Natural killer cell (primary cell): Measurements from ENCODE around the gene ZDHHC23. TPM values are rescaled to one million over a fixed set of nuclear protein-coding genes. Genes with fewer than 3 reads are reported as not detected.

ENCODE experiments used
- ATAC-seq, 3 donors: fragments of 150-1000 bp in 2 of 3; fragments of 200-7000 bp in 1 of 3; cut with Tn5 transposase; 1 replicate in 1 of 3; 2 replicates in 2 of 3; pipeline ENCODE4 v1.10.0; 2021; ENCODE audit warnings: mild to moderate bottlenecking in 2 of 3, moderate library complexity in 2 of 3
- DNase-seq, 2 donors: peaks; one replicate each; pipeline versions ENCODE4 v3.0.0 to v3.0.0-alpha.2; 2013 to 2021; ENCODE audit warnings: mixed read lengths in 1 of 2
- H3K27ac ChIP-seq: one replicate; pipeline ENCODE4 v1.5.1; 2013; ENCODE audit warnings: mild to moderate bottlenecking, low read length
- H3K27me3 ChIP-seq: one replicate; pipeline ENCODE4 v1.6.1; 2013; ENCODE audit warnings: low read length; ENCODE audit not compliant: control insufficient read depth, insufficient read depth
- H3K36me3 ChIP-seq: one replicate; pipeline ENCODE4 v1.6.1; 2013; ENCODE audit warnings: low read length; ENCODE audit not compliant: control insufficient read depth, insufficient read depth
- H3K4me1 ChIP-seq: one replicate; pipeline ENCODE4 v1.6.1; 2013; ENCODE audit warnings: low read length; ENCODE audit not compliant: control insufficient read depth, insufficient read depth
- H3K4me3 ChIP-seq: one replicate; pipeline ENCODE4 v1.5.1; 2013; ENCODE audit warnings: low read length
- H3K9me3 ChIP-seq: one replicate; pipeline ENCODE4 v1.6.1; 2013; ENCODE audit warnings: low read length; ENCODE audit not compliant: control insufficient read depth, insufficient read depth
- H3K27ac Mint-ChIP-seq, 2 donors: one replicate each; pipeline ENCODE4 v1.8.0; 2022; ENCODE audit warnings: mild to moderate bottlenecking in 2 of 2, mixed read lengths in 2 of 2, moderate library complexity in 1 of 2
- H3K27me3 Mint-ChIP-seq, 2 donors: one replicate each; pipeline ENCODE4 v1.8.0; 2022; ENCODE audit warnings: low read depth in 2 of 2, mixed read lengths in 2 of 2
- H3K36me3 Mint-ChIP-seq: one replicate; pipeline ENCODE4 v1.8.0; 2022; ENCODE audit warnings: mixed read lengths
- H3K4me1 Mint-ChIP-seq, 2 donors: one replicate each; pipeline ENCODE4 v1.8.0; 2022; ENCODE audit warnings: mixed read lengths in 2 of 2
- H3K4me3 Mint-ChIP-seq: one replicate; pipeline ENCODE4 v1.8.0; 2022; ENCODE audit warnings: mild to moderate bottlenecking, moderate library complexity, mixed read lengths
- H3K9me3 Mint-ChIP-seq, 2 donors: one replicate each; pipeline ENCODE4 v1.8.0; 2022; ENCODE audit warnings: mixed read lengths in 2 of 2
- CTCF ChIP-seq: fragments of 200-600 bp; IDR thresholded peaks from one replicate; pipeline ENCODE4 v1.8.0; 2022; ENCODE audit warnings: antibody characterized with exemption
- WGBS: methylation state at CpG from one replicate; pipeline ENCODE4 v1.1.7; 2013; ENCODE audit warnings: missing lambda C conversion rate; ENCODE audit not compliant: insufficient coverage; 5-methylcytosine and 5-hydroxymethylcytosine counted together
- intact Hi-C: fragments of 100-400 bp; cut with micrococcal nuclease; formaldehyde crosslinking; loops from one replicate; pipeline ENCODE4 v1.14.2; 2022
- total RNA-seq, 4 donors: library from RNA; stranded (reverse); fragments of 120-200 nt in 1 of 4; gene quantifications; one replicate each; pipeline versions ENCODE4 v1.2.3 to v1.2.4, GENCODE V29; 2013 to 2022

Gene ZDHHC23
- total RNA-seq, 3 donors from 2014 or later (not counting 1 experiment from before 2014, with no cell fraction given), result 2.5 to 4.7 (median 3.5) TPM

GRCh38 chr3:113966172-113966571, 18.4 kb downstream of the ZDHHC23 start:
- Mint-ChIP-seq H3K27ac (no peak overlapping the region), H3K27me3 (no peaks in the 10 kb centered on the region), H3K4me3 (no peak overlapping the region), H3K36me3 (peaks cover 6% of the 10 kb centered on the region), H3K9me3 (no peaks in the 10 kb centered on the region), H3K4me1 (no peaks in the 10 kb centered on the region)
- no peak overlapping the region for H3K27ac ChIP-seq
- H3K4me1 ChIP-seq, result no peaks in the 10 kb centered on the region
- WGBS, result 96% methylated on average over 2 of the region's 2 CpGs
- H3K36me3 ChIP-seq, result no peaks in the 10 kb centered on the region
- no peak for TF ChIP-seq CTCF
- intact Hi-C loops, result no loop called here
- H3K9me3 ChIP-seq, result no peaks in the 10 kb centered on the region
- no peak overlapping the region for H3K4me3 ChIP-seq
- ATAC-seq, result no peak
- no peak for DNase-seq
- no peaks in the 10 kb centered on the region for H3K27me3 ChIP-seq

- H3K9me3 ChIP-seq, result no peaks in the 10 kb centered on the region
- intact Hi-C loops, result no loop called here
- peaks cover 0 to 9% of the 10 kb centered on the region in 2 donors for H3K27me3 Mint-ChIP-seq
- H3K36me3 Mint-ChIP-seq, result peaks cover 32% of the 10 kb centered on the region
- no peak for TF ChIP-seq CTCF
- no peaks in the 10 kb centered on the region for H3K4me1 ChIP-seq
- H3K27ac ChIP-seq, result no peak overlapping the region
- no peaks in the 10 kb centered on the region for H3K4me1 Mint-ChIP-seq
- H3K4me3 Mint-ChIP-seq, result no peak overlapping the region
- DNase-seq, result no peak
- no peaks in the 10 kb centered on the region for H3K27me3 ChIP-seq
- WGBS, result 93% methylated on average over 2 of the region's 2 CpGs
- H3K9me3 Mint-ChIP-seq, result peaks cover 10 to 15% of the 10 kb centered on the region in 2 donors
- H3K4me3 ChIP-seq, result no peak overlapping the region
- ATAC-seq, result no peak
- H3K36me3 ChIP-seq, result no peaks in the 10 kb centered on the region
- no peak overlapping the region for H3K27ac Mint-ChIP-seq
These were observed 21.2 kb downstream of the ZDHHC23 start for GRCh38 chr3:113968986-113969385.

- Histone ChIP-seq H3K4me3 (no peak overlapping the region), H3K9me3 (peaks cover 5% of the 10 kb centered on the region), H3K27me3 (no peaks in the 10 kb centered on the region), H3K27ac (no peak overlapping the region), H3K4me1 (no peaks in the 10 kb centered on the region), H3K36me3 (peaks cover 7% of the 10 kb centered on the region)
- no peak overlapping the region for H3K4me3 Mint-ChIP-seq
- intact Hi-C loops, result no loop called here
- WGBS, result 89% methylated on average over 3 of the region's 4 CpGs
- H3K27ac Mint-ChIP-seq, result no peak overlapping the region
- H3K36me3 Mint-ChIP-seq, result peaks cover 21% of the 10 kb centered on the region
- peaks cover 8 to 12% of the 10 kb centered on the region in 2 donors for H3K9me3 Mint-ChIP-seq
- no peak for DNase-seq
- no peaks in the 10 kb centered on the region for H3K4me1 Mint-ChIP-seq
- peaks cover 0 to 5% of the 10 kb centered on the region in 2 donors for H3K27me3 Mint-ChIP-seq
- ATAC-seq, result no peak
- TF ChIP-seq CTCF, result no peak
These were observed 30.0 kb downstream of the ZDHHC23 start for GRCh38 chr3:113977822-113978221.

GRCh38 chr3:113979916-113980315, 32.1 kb downstream of the ZDHHC23 start:
- TF ChIP-seq CTCF, result no peak
- Histone ChIP-seq H3K4me3 (no peak overlapping the region), H3K36me3 (peaks cover 7% of the 10 kb centered on the region), H3K9me3 (no peaks in the 10 kb centered on the region), H3K27me3 (no peaks in the 10 kb centered on the region), H3K4me1 (peaks cover 1% of the 10 kb centered on the region), H3K27ac (no peak overlapping the region)
- no peak for DNase-seq
- no peak overlapping the region for H3K4me3 Mint-ChIP-seq
- 100% methylated on average over 1 of the region's 1 CpG for WGBS
- no peaks in the 10 kb centered on the region for H3K4me1 Mint-ChIP-seq
- H3K27me3 Mint-ChIP-seq, result no peaks in the 10 kb centered on the region
- no peak for ATAC-seq
- peaks cover 8% of the 10 kb centered on the region for H3K36me3 Mint-ChIP-seq
- no peak overlapping the region for H3K27ac Mint-ChIP-seq
- peaks cover 0 to under 1% of the 10 kb centered on the region in 2 donors for H3K9me3 Mint-ChIP-seq
- intact Hi-C loops, result no loop called here
